ENCODE measurements around the gene ZSWIM4.
"Not testable (repeated sequence)": the region's sequence is repeated elsewhere in the genome, so short reads cannot be mapped to it uniquely, and the experiment has no call there.

The ZSWIM4 gene

GRCh38 chr19:13850910-13851733 lies 55.9 kb downstream of the ZSWIM4 start:
- no peak for DNase-seq

- DNase-seq: not testable (repeated sequence)
Observed at GRCh38 chr19:13851734-13852114, 56.5 kb downstream of the ZSWIM4 start.

GRCh38 chr19:13852171-13852707 lies 57.0 kb downstream of the ZSWIM4 start:
- not testable (repeated sequence) for DNase-seq

- DNase-seq: no peak
Observed at GRCh38 chr19:13856497-13856896, 61.3 kb downstream of the ZSWIM4 start.

- DNase-seq: peak in 1 of 2 experiments; percentile 25
Observed at GRCh38 chr19:13859361-13859880, 64.2 kb downstream of the ZSWIM4 start.

- no peak for DNase-seq
Observed at GRCh38 chr19:13860679-13861391, 65.6 kb downstream of the ZSWIM4 start.

- DNase-seq: no peak
Observed at GRCh38 chr19:13861392-13861713, 66.1 kb downstream of the ZSWIM4 start.

- peak; percentile 73 to 75 for DNase-seq
Observed at GRCh38 chr19:13861714-13862531, 66.7 kb downstream of the ZSWIM4 start.

GRCh38 chr19:13864046-13864666 lies 68.9 kb downstream of the ZSWIM4 start:
- no peak for DNase-seq

- no peak for DNase-seq
Observed at GRCh38 chr19:13864667-13865570, 69.7 kb downstream of the ZSWIM4 start.

- DNase-seq: no peak
Observed at GRCh38 chr19:13865571-13866462, 70.6 kb downstream of the ZSWIM4 start.

- no peak for DNase-seq
Observed at GRCh38 chr19:13866463-13867046, 71.3 kb downstream of the ZSWIM4 start.

GRCh38 chr19:13868663-13869062 lies 73.4 kb downstream of the ZSWIM4 start:
- no peak for DNase-seq

GRCh38 chr19:13869281-13869680 lies 74.0 kb downstream of the ZSWIM4 start:
- DNase-seq: no peak

GRCh38 chr19:13870873-13871272 lies 75.6 kb downstream of the ZSWIM4 start:
- no peak for DNase-seq

- DNase-seq: no peak
Observed at GRCh38 chr19:13872339-13872694, 77.1 kb downstream of the ZSWIM4 start.

GRCh38 chr19:13872695-13873389 lies 77.6 kb downstream of the ZSWIM4 start:
- peak; percentile 20 to 28 for DNase-seq

- no peak for DNase-seq
Observed at GRCh38 chr19:13873834-13874515, 78.7 kb downstream of the ZSWIM4 start.

GRCh38 chr19:13875824-13876223 lies 80.6 kb downstream of the ZSWIM4 start:
- DNase-seq: no peak
